Spleen (tissue), 11 donors: ENCODE results near the gene MB. TPM values are rescaled to one million over a fixed set of nuclear protein-coding genes. Genes with fewer than 3 reads are reported as not detected.

Experiments
- DNase-seq: peaks from one replicate; pipeline ENCODE4 v3.0.0-alpha.2; 2020
- H3K27ac ChIP-seq, 8 donors: fragments of 200-600 bp; sonication (generic) in 7 of 8; 1 replicate in 4 of 8; 2 replicates in 4 of 8; pipeline versions ENCODE4 v1.5.0 to v1.8.0; 2016 to 2021; ENCODE audit warnings: inconsistent platforms in 4 of 8, mild to moderate bottlenecking in 4 of 8, moderate library complexity in 1 of 8
- H3K27me3 ChIP-seq, 7 donors: fragments of 200-600 bp; sonication (generic) in 6 of 7; replicated peaks in 1 of 7; 1 replicate in 4 of 7; 2 replicates in 3 of 7; pipeline versions ENCODE4 v1.5.0 to v1.8.0; 2016 to 2021; ENCODE audit warnings: inconsistent platforms in 3 of 7, mild to moderate bottlenecking in 1 of 7
- H3K36me3 ChIP-seq, 6 donors: fragments of 200-600 bp; sonication (generic) in 5 of 6; 1 replicate in 4 of 6; 2 replicates in 2 of 6; pipeline versions ENCODE4 v1.5.0 to v1.8.0; 2016 to 2021; ENCODE audit warnings: inconsistent platforms in 2 of 6
- H3K4me1 ChIP-seq, 6 donors: fragments of 200-600 bp; sonication (generic) in 5 of 6; 1 replicate in 3 of 6; 2 replicates in 3 of 6; pipeline versions ENCODE4 v1.5.0 to v1.8.0; 2016 to 2021; ENCODE audit warnings: inconsistent platforms in 3 of 6
- H3K4me3 ChIP-seq, 8 donors: fragments of 200-600 bp; sonication (generic) in 7 of 8; 1 replicate in 4 of 8; 2 replicates in 4 of 8; pipeline versions ENCODE4 v1.5.0 to v1.8.0; 2016 to 2021; ENCODE audit warnings: inconsistent platforms in 4 of 8, mild to moderate bottlenecking in 4 of 8, moderate library complexity in 2 of 8
- H3K9me3 ChIP-seq, 8 donors: fragments of 200-600 bp; sonication (generic) in 7 of 8; 1 replicate in 4 of 8; 2 replicates in 4 of 8; pipeline versions ENCODE4 v1.5.0 to v1.8.0; 2016 to 2021; ENCODE audit warnings: inconsistent platforms in 4 of 8
- POLR2A ChIP-seq, 3 donors: fragments of 450-650 bp; IDR thresholded peaks; one replicate each; pipeline ENCODE4 v1.5.1; 2017; ENCODE audit warnings: antibody characterized with exemption in 3 of 3, mild to moderate bottlenecking in 1 of 3
- POLR2AphosphoS5 ChIP-seq, 3 donors: sonication (generic); formaldehyde crosslinking; IDR thresholded peaks; one replicate each; pipeline ENCODE4 v1.5.1; 2017; ENCODE audit warnings: antibody characterized with exemption in 3 of 3
- WGBS, 5 donors: extraction: QIAGEN DNeasy Blood & Tissue Kit in 3 of 5; methylation state at CpG; one replicate each; pipeline versions ENCODE4 v1.1.5 to v1.1.7; 2013 to 2018; 5-methylcytosine and 5-hydroxymethylcytosine counted together
- intact Hi-C: fragments of 100-400 bp; cut with DNase I; formaldehyde crosslinking; loops from one replicate; pipeline ENCODE4 v1.15.0; 2023; ENCODE audit warnings: low total_unique reads
- polyA plus RNA-seq, 3 donors: library from polyadenylated mRNA; stranded (reverse); fragments of 200-250 nt; gene quantifications; one replicate each; pipeline ENCODE4 v1.2.1, GENCODE V29; 2013
- total RNA-seq, 7 donors: library from RNA; depleted of rRNA in 3 of 7; stranded (reverse); fragments of >200 nt in 3 of 7; fragmentation: NEBNext Ultra II Directional in 4 of 7; extraction: Animal tissue kit (Norgen Biotek cat#: 25700) in 4 of 7; gene quantifications; one replicate each; pipeline versions ENCODE4 v1.1.0 to v1.2.1, GENCODE V29; 2016 to 2021
- TF ChIP-seq, protein P1 (sequence below), 11 experiments: fragments of 200-600 bp in 7 of 11; fragments of 450-650 bp in 4 of 11; sonication (generic) in 4 of 11; IDR thresholded peaks in 8 of 11; conservative IDR thresholded peaks in 3 of 11; 1 replicate in 7 of 11; 2 replicates in 4 of 11; pipeline versions ENCODE4 v1.4.0 to v1.8.0; 2016 to 2021; ENCODE audit warnings: antibody characterized with exemption in 11 of 11, inconsistent platforms in 4 of 11, mild to moderate bottlenecking in 1 of 11
- donor health status: healthy with polysubstance abuse.
- donor health status: DM: no; HTN: no; CAD: no; lungs with moderate emphysema.
- donor health status: DM: no; HTN: no; CAD: no.
- donor health status: Bipolar disorder and iron deficiency.
- donor health status: healthy.
- donor health status: DM: no; HTN: no; CAD: no.
- donor health status: DM: yes; HTN: yes; CAD: no.

MB gene
- total and polyA plus RNA-seq, 10 donors = 0.64 to 5.0 (median 1.1) TPM; not detected in 6

GRCh38 chr22:35605851-35606481 lies 11.2 kb downstream of the MB start:
- Histone ChIP-seq H3K9me3 (no peaks in the 10 kb centered on the region), H3K4me1 (peaks cover 0 to 1% (median 0%) of the 10 kb centered on the region in 6 donors), H3K36me3 (no peaks in the 10 kb centered on the region), H3K27me3 (peaks cover 0 to 29% (median 4%) of the 10 kb centered on the region in 7 donors), H3K27ac (no peak overlapping the region), H3K4me3 (no peak overlapping the region)
- 73 to 82% (median 81%) methylated on average over 13 of the region's 13 CpGs for WGBS, 5 donors
- DNase-seq = no peak
- intact Hi-C loops = no loop called here
- TF ChIP-seq POLR2AphosphoS5 (IDR thresholded peaks at IDR 0.05) = no peak
- TF ChIP-seq, protein P1, sequence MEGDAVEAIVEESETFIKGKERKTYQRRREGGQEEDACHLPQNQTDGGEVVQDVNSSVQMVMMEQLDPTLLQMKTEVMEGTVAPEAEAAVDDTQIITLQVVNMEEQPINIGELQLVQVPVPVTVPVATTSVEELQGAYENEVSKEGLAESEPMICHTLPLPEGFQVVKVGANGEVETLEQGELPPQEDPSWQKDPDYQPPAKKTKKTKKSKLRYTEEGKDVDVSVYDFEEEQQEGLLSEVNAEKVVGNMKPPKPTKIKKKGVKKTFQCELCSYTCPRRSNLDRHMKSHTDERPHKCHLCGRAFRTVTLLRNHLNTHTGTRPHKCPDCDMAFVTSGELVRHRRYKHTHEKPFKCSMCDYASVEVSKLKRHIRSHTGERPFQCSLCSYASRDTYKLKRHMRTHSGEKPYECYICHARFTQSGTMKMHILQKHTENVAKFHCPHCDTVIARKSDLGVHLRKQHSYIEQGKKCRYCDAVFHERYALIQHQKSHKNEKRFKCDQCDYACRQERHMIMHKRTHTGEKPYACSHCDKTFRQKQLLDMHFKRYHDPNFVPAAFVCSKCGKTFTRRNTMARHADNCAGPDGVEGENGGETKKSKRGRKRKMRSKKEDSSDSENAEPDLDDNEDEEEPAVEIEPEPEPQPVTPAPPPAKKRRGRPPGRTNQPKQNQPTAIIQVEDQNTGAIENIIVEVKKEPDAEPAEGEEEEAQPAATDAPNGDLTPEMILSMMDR (IDR thresholded peaks at IDR 0.05 in 8 of 11, conservative IDR thresholded peaks at IDR 0.05 in 3 of 11) = no peak
- TF ChIP-seq POLR2A (IDR thresholded peaks at IDR 0.05) = no peak

DNA sequence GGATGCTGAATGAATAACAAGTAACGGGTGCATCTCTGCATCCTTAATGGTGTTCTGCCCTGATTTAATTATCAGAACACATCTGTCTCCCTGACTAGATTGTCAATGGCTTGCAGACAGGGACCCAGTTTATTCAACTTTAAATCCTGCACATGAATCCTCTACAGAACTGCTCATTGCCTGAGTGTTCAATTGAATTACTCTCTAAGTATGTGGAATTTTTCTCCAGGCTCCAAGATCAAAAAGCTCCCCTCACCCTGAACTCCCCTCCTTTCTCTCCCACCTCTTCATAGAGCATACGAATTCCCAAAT lies 11.8 kb downstream of the MB start:
- TF ChIP-seq, protein P1 (IDR thresholded peaks at IDR 0.05 in 8 of 11, conservative IDR thresholded peaks at IDR 0.05 in 3 of 11) = no peak
- TF ChIP-seq POLR2A (IDR thresholded peaks at IDR 0.05) (no peak), POLR2AphosphoS5 (IDR thresholded peaks at IDR 0.05) (no peak)
- no peaks in the 10 kb centered on the region for H3K9me3 ChIP-seq
- H3K36me3 ChIP-seq = no peaks in the 10 kb centered on the region
- H3K27ac ChIP-seq = no peak overlapping the region
- 70 to 84% (median 80%) methylated on average over 2 of the region's 2 CpGs for WGBS, 5 donors
- H3K4me3 ChIP-seq = no peak overlapping the region
- intact Hi-C loops = no loop called here
- peaks cover 0 to 29% (median 4%) of the 10 kb centered on the region in 7 donors for H3K27me3 ChIP-seq
- DNase-seq = no peak
- peaks cover 0 to 8% (median 0%) of the 10 kb centered on the region in 6 donors for H3K4me1 ChIP-seq

GRCh38 chr22:35604621-35605368 lies 12.3 kb downstream of the MB start:
- Histone ChIP-seq H3K27ac (no peak overlapping the region), H3K9me3 (no peaks in the 10 kb centered on the region), H3K4me1 (peaks cover 0 to 10% (median 0%) of the 10 kb centered on the region in 6 donors), H3K36me3 (no peaks in the 10 kb centered on the region), H3K4me3 (no peak overlapping the region), H3K27me3 (peaks cover 0 to 29% (median 4%) of the 10 kb centered on the region in 7 donors)
- TF ChIP-seq, protein P1 (IDR thresholded peaks at IDR 0.05 in 8 of 11, conservative IDR thresholded peaks at IDR 0.05 in 3 of 11) = no peak
- no peak for TF ChIP-seq POLR2AphosphoS5 (IDR thresholded peaks at IDR 0.05)
- no peak for TF ChIP-seq POLR2A (IDR thresholded peaks at IDR 0.05)
- no peak for DNase-seq
- intact Hi-C loops = no loop called here
- WGBS, 5 donors = 43 to 55% (median 49%) methylated on average over 9 of the region's 9 CpGs
